Epithelial cell of proximal tubule (primary cell): ENCODE measurements around the gene CHN2. TPM values are rescaled to one million over a fixed set of nuclear protein-coding genes. Genes with fewer than 3 reads are reported as not detected.

Source experiments
- DNase-seq: peaks from one replicate; pipeline ENCODE4 v3.0.0-alpha.2; 2011; ENCODE audit warnings: low read depth
- H3K4me3 ChIP-seq: 2 replicates; pipeline ENCODE4 v1.5.1; 2011; ENCODE audit warnings: low read depth, mild to moderate bottlenecking, low read length
- total RNA-seq: library from RNA; depleted of rRNA; stranded (reverse); fragments of >200 nt; gene quantifications from 2 replicates; pipeline ENCODE4 v1.2.3, GENCODE V29; 2015
- TF ChIP-seq, protein P1 (sequence below): conservative IDR thresholded peaks from 2 replicates; pipeline ENCODE4 v1.5.1; 2012; ENCODE audit warnings: low read depth, mild to moderate bottlenecking, low read length

Gene CHN2
- total RNA-seq, 1 donor from 2014 or later, result 0.35 TPM

DNA sequence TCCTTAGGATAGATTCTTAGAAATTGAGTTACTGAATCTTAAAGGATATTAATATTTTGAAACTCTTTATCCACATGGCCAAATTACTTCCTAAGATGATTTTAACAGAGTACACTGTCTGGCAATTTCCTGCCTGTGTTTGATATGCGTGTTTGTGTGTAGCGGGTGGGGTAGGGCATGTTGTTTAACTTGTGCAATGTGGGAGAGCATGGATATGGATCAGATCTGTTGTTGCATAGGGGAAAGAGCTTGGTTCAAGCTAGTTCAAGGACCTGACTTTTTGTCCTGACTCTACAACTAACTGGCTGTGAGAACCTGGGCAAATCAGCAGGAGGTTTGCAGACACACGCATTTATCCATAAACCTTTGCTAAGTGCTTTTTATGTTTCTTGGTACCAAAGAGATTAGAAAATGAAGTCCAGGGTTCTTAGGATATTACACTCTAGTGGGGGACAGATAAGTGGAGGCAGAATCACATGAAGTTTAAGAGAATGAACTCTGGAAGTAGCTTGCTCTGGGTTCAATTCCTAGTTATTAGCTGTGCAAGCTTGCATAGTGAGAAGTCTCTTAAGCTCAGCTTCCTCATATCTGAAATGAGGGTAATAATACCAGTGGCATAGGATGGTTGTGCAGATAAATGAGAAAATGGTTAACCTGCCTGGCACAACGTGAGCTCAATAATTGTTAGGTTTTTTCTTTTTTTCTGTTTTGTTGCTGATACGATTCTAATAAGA, 272.8 kb downstream of the CHN2 start:
- H3K4me3 ChIP-seq, result no peak overlapping the region
- DNase-seq, result no peak
- TF ChIP-seq, protein P1, sequence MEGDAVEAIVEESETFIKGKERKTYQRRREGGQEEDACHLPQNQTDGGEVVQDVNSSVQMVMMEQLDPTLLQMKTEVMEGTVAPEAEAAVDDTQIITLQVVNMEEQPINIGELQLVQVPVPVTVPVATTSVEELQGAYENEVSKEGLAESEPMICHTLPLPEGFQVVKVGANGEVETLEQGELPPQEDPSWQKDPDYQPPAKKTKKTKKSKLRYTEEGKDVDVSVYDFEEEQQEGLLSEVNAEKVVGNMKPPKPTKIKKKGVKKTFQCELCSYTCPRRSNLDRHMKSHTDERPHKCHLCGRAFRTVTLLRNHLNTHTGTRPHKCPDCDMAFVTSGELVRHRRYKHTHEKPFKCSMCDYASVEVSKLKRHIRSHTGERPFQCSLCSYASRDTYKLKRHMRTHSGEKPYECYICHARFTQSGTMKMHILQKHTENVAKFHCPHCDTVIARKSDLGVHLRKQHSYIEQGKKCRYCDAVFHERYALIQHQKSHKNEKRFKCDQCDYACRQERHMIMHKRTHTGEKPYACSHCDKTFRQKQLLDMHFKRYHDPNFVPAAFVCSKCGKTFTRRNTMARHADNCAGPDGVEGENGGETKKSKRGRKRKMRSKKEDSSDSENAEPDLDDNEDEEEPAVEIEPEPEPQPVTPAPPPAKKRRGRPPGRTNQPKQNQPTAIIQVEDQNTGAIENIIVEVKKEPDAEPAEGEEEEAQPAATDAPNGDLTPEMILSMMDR, result no peak

DNA sequence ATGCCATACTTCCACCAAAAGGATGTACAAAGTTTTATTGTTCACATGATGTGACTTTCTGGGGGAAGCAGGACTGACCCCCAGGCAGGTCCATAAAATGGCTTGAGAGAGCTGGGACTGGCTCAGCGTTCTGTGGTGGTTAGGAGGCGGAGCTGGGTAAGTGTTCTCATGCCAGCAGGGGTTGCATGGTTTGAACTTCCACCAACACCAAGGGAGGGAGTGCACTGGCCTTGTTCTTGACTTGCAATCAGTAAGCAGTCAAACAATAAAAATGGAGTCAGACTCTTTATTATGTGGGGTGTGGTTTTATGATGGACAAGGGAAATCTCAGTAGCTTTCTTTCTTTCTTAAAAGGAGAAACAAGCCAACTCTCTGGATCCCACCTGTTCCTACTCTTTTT, 273.6 kb downstream of the CHN2 start:
- no peak for DNase-seq
- no peak overlapping the region for H3K4me3 ChIP-seq
- TF ChIP-seq, protein P1, result no peak

DNA sequence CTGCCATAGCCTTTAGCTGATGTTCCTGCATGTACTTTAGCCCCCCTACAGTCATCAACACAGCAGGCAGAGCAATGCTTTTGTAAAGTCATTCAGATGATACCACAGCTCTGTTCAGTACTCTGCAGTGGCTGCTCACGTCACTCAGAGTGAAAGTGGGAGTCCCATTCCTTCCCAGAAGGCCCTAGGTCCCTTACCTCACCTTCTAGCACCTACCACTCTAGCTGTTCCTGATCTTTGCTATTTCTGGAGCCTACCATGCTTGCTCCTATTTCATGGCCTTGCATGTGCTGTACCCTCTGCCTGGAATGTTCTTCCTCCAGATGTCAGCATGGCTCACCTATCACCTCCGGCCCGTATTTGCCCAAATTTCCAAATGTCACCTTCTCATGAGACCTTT, 274.7 kb downstream of the CHN2 start:
- no peak for DNase-seq
- H3K4me3 ChIP-seq, result no peak overlapping the region
- TF ChIP-seq, protein P1, result no peak

DNA sequence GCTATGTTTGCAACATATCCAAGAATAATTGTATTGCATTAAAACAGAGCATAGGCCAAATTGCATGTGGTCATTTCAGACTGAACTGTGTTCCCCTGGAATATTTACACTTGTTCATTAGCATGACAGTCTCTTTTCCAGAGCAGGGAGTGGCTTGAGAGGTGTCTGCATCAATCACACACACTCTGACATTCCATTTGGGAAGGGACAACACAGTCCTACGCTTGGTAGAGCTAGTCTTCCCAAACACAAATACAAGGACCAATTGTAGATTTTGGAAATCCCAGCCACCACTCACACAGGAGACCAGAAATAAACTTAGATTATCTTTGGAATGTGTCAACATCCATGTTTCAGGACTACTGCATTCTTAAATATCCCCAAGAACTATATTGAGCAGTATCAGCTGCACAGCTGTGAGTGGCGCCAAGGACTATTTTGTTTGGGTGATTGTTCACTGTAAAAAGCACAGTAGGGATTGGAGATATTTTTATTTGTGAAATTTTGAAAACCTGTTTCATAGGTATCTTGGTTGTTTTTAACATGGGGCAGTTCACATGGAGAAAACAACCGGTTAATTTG, 275.5 kb downstream of the CHN2 start:
- DNase-seq, result no peak
- no peak overlapping the region for H3K4me3 ChIP-seq
- TF ChIP-seq, protein P1, result no peak

DNA sequence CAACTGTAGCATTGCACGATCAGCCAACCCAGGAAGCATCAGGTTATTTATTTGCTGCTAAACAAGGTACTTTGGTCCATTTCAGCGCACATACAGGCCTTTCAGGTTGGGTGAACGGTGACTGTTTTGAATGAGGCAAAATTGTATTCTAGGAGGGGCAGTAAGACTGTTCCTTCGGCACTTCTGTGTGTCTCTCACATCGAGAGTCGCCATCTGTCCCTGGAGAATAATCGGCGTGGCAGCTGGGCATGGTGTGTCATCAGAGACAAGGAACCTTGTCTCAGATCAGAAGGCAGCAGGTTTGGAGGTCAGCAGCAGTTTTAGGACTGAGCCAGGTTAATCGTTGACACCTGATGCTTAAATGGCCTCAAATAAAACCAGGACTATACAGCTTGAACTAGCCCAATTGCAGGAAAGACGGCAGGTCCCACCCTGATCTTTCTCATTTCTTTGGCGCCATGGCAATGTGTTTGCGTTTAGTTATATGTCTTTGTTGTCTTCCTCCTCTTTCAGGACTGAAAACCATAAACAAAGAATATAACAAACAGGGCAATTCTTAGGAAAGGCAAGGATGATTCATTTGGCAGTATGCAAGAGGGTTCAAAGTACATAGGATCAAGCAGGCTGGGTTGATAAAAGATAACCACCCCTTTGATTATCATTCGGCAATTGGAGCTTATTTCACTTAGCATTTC, 277.0 kb downstream of the CHN2 start:
- TF ChIP-seq, protein P1, result no peak
- no peak for DNase-seq
- H3K4me3 ChIP-seq, result no peak overlapping the region

DNA sequence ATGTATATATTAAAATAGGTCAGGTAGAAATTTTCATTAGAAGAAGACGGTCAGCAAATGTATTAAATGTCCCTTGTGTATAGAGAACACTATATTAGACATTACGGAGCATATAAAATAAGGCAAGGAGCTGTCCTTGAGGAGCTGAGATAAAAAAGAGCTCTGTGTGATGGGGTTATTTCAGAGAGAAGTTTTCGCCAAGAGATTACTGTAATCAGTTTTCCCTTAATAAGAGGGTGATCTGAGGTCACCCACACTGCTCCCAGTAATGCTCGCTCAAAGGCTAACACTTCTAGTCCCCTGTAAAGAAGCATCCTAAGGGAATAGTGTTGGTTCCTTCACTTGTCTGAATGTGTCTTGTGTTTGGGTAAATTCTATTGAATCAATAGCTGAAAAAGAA, 282.3 kb downstream of the CHN2 start:
- DNase-seq, result no peak
- H3K4me3 ChIP-seq, result no peak overlapping the region
- TF ChIP-seq, protein P1, result no peak
